Coronary artery (tissue), 2 donors: ENCODE measurements around the gene PARD3.
"Not testable (repeated sequence)": the region's sequence is repeated elsewhere in the genome, so short reads cannot be mapped to it uniquely, and the experiment has no call there.

Experiments
- DNase-seq: peaks from one replicate; pipeline ENCODE4 v3.0.0-alpha.2; 2017; ENCODE audit warnings: low spot score
- H3K27ac ChIP-seq, 2 donors: fragments of 200-600 bp; sonication (generic); one replicate each; pipeline ENCODE4 v1.5.1; 2016 to 2019
- H3K4me3 ChIP-seq: fragments of 200-600 bp; sonication (generic); 2 replicates; pipeline ENCODE4 v1.5.1; 2016; ENCODE audit warnings: mild to moderate bottlenecking, moderate library complexity
- TF ChIP-seq, protein P1 (sequence below): fragments of 200-600 bp; sonication (generic); IDR thresholded peaks from one replicate; pipeline ENCODE4 v1.5.1; 2019; ENCODE audit warnings: antibody characterized with exemption

The PARD3 gene

DNA sequence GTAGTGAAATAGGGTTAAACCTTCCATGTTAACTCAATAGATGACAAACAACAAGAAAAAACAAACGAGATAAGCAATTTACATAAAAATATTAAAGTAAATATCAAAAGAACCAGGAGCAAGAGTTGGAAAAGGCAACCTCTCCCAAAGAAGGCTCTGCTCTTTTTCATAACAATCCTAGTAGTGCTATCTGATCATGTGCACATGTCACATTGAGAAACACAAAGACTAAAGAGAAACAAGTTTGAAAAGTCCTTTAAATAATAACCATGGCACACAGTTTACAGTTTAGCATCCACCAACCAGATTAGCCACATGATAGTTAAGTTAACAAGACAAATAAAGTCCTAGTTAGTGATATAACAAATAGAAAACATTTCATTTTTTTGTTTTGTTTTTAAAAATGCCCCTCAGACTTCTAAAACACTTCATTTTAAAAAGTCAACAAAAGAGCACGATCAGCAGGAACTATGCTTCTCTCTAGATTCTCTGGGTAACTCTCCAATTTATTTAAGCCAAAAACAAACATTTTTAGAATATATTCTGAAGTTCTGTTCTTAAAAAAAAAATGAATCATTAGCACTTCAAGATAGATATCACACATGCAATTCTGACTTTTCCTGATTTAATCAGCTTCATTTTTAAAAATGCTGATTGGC is 110.4 kb downstream of the PARD3 start:
- TF ChIP-seq, protein P1, sequence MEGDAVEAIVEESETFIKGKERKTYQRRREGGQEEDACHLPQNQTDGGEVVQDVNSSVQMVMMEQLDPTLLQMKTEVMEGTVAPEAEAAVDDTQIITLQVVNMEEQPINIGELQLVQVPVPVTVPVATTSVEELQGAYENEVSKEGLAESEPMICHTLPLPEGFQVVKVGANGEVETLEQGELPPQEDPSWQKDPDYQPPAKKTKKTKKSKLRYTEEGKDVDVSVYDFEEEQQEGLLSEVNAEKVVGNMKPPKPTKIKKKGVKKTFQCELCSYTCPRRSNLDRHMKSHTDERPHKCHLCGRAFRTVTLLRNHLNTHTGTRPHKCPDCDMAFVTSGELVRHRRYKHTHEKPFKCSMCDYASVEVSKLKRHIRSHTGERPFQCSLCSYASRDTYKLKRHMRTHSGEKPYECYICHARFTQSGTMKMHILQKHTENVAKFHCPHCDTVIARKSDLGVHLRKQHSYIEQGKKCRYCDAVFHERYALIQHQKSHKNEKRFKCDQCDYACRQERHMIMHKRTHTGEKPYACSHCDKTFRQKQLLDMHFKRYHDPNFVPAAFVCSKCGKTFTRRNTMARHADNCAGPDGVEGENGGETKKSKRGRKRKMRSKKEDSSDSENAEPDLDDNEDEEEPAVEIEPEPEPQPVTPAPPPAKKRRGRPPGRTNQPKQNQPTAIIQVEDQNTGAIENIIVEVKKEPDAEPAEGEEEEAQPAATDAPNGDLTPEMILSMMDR: no peak
- Histone ChIP-seq H3K27ac (peak overlapping the region in 1 of 2 donors; percentile 10), H3K4me3 (no peak overlapping the region)
- DNase-seq: no peak

DNA sequence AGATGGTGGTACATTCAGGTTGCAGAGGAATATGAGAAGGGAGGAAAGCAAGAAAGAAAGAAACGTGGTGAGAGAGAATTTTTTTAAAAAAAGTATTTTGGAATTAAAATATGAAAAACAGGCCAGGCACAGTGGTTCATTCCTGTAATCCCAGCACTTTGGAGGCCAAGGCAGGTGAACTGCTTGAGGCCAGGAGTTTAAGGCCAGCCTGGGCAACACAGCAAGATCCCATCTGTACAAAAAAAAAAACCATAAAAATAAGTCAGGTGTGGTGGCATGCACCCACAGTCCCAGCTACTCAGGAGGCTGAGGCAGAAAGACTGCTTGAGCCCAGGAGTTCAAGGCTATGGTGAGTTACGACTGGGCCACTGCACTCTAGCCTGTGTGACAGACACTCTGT is 112.1 kb downstream of the PARD3 start:
- TF ChIP-seq, protein P1: no peak
- H3K27ac ChIP-seq: peak overlapping the region in 1 of 2 donors; percentile 26

DNA sequence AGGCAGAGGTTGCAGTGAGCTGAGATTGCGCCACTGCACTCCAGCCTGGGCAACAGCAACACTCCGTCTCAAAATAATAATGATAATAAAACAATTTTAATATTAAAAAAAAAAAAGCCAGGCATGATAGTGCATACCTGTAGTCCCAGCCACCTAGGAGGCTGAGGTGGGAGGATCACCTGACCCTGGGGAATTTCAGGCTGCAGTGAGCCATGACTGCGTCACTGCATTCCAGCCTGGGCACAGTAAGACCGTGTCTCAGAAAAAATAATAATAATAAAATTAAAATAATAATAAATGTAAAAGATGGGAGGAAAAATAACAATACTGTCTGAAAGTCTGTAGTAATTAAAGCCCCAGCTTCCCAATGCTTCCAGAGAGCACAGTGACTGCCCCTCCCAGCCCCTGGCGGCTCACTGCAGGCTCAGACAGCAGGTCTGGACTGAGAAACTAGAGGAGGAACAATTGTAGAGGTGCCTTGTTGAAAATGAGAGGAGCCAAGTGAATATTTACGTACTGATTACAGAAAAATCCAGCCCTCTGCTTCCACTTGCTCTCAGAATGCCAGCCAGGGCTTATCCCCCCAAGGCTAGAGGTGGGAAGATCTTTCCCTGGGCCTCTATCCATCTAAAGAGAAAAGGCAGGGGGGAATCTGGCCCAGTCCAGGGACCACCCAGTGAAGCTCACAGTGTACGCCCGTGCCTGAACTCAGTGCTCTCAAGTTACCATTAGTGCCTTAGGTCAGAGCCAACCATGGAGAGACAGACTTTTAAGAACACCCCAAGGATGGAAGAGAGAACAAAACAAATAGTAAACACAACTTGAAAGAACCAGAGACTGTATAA is 112.8 kb downstream of the PARD3 start:
- TF ChIP-seq, protein P1: no peak
- DNase-seq: no peak
- H3K27ac ChIP-seq: peak overlapping the region; percentile 26 to 57
- no peak overlapping the region for H3K4me3 ChIP-seq

More for the DNA sequence above, 112.1 kb downstream of the PARD3 start:
- no peak overlapping the region for H3K4me3 ChIP-seq
- no peak for DNase-seq

DNA sequence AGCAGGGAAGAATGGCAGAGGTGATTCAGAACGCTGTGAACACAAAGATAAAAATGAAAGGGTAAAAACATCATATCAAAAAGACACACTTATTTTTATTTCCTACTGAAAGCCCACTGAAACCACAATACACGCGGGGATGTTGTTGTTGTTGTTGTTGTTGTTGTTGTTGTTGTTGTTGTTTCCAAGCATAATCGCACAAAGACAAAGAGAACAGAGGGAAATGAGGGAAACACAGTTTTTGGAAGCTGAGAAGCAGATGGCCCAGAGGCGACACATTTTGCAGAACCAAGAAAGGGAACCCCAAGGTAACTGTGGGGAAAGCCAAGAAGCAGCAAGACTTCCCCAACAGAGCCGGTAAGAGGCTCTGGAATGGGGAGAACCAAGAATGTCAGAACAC is 113.9 kb downstream of the PARD3 start:
- H3K27ac ChIP-seq: no peak overlapping the region

DNA sequence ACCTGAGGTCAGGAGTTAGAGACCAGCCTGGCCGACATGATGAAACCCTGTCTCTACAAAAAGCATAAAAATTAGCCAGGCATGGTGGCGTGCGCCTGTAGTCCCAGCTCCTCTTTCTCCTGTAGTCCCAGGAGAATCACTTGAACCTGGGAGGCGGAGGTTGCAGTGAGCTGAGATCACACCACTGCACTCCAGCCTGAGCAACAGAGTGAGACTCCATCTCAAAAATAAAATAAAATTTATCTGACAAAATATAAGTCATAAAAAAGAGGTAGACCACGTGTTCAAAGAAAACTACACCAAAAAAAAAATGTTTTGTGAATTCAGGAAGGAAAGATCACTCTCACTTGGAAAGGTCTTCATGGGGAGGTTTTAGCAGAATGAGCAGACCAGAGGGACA is 114.3 kb downstream of the PARD3 start:
- H3K4me3 ChIP-seq, DNase-seq, H3K27ac ChIP-seq: not testable (repeated sequence)

More for the DNA sequence above, 113.9 kb downstream of the PARD3 start:
- no peak overlapping the region for H3K4me3 ChIP-seq
- TF ChIP-seq, protein P1: no peak
- DNase-seq: no peak

DNA sequence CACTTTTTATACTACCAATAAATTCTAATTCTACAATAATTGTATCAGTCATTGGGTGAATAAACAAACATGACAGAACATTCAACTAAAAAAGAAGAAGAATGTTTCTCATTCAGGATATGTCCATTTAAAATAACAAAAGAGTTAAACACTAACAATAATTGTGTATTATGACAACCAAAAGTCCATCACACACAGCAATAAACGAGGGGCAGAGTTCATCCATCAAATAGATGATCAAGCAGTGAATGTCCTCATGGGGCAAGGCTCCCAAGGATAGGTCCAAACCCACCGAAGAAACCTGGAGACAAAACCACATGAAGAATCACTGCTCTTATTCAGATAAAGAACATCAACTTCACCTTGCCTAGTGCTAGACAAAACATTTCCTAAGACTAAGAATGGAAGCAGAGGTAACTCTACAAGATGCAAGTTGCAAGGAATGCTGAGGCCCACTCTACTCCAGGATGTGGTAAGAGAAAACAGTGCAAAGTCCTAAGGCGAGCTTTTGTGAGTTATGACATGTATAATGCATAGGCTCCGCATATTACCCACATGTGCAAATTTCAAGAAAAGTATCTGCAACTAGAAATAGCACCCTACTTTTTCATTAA is 115.1 kb downstream of the PARD3 start:
- DNase-seq: no peak
- Histone ChIP-seq H3K4me3 (no peak overlapping the region), H3K27ac (no peak overlapping the region)
- TF ChIP-seq, protein P1: no peak

DNA sequence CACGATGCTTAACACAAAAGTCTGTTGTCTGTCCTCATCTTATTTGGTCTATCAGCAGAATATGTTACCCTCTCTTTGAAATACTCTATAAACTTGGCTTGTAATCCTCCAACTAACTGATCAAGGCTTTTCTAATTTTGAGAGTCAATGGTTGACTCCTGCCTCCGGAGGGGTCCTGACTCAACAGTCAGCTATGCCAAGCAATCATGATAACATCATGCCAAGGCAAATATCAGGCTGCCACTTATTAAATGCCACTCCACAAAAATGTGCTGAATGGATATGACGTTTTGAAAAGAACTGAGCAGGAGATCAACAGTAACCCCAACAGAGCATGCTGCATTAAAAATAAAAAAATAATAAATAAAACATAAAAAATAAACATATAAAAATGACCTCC is 116.1 kb downstream of the PARD3 start:
- no peak overlapping the region for H3K27ac ChIP-seq
- TF ChIP-seq, protein P1: no peak
- DNase-seq: no peak
- H3K4me3 ChIP-seq: no peak overlapping the region
